OCI-LY3 (cell line): ENCODE results near the gene PAX2.

Experiments
- H2AFZ ChIP-seq: fragments of 200-600, 300-600 bp; shearing (Covaris generic); 2 replicates; pipeline ENCODE4 v1.6.0; 2014; ENCODE audit warnings: antibody characterized with exemption, low read depth, low read length
- H3K27ac ChIP-seq: fragments of 200-600, 300-600 bp; sonication (generic); 2 replicates; pipeline ENCODE4 v1.5.1; 2014; ENCODE audit warnings: mild to moderate bottlenecking, low read length, moderate library complexity, mixed read lengths
- H3K27me3 ChIP-seq: fragments of 200-600, 300-600 bp; sonication (generic); 2 replicates; pipeline ENCODE4 v1.6.1; 2014; ENCODE audit warnings: low read depth, low read length, mixed read lengths
- H3K36me3 ChIP-seq: fragments of 200-600, 300-600 bp; sonication (generic); replicated peaks from 2 replicates; pipeline ENCODE3; 2014; ENCODE audit warnings: low read depth, low read length, mixed read lengths
- H3K4me1 ChIP-seq: fragments of 300-600, 200-600 bp; sonication (generic); 2 replicates; pipeline ENCODE4 v1.6.1; 2014; ENCODE audit warnings: low read length, mixed read lengths
- H3K4me2 ChIP-seq: fragments of 200-600, 300-600 bp; sonication (generic); 2 replicates; pipeline ENCODE4 v1.6.1; 2014; ENCODE audit warnings: low read length, mixed read lengths
- H3K4me3 ChIP-seq: fragments of 300-600, 200-600 bp; sonication (generic); 2 replicates; pipeline ENCODE4 v1.5.1; 2014; ENCODE audit warnings: antibody characterized with exemption, mild to moderate bottlenecking, low read length, moderate library complexity
- H3K79me2 ChIP-seq: fragments of 300-600, 200-600 bp; shearing (Covaris generic); 2 replicates; pipeline ENCODE4 v1.6.1; 2014; ENCODE audit warnings: mild to moderate bottlenecking, low read length, mixed read lengths
- H3K9ac ChIP-seq: fragments of 300-600, 200-600 bp; shearing (Covaris generic); 2 replicates; pipeline ENCODE4 v1.6.0; 2014; ENCODE audit warnings: mild to moderate bottlenecking, low read length, moderate library complexity
- H3K9me3 ChIP-seq: fragments of 200-600, 300-600 bp; shearing (Covaris generic); 2 replicates; pipeline ENCODE4 v1.6.1; 2014; ENCODE audit warnings: low read length, mixed read lengths; ENCODE audit not compliant: insufficient read depth
- H4K20me1 ChIP-seq: fragments of 200-600, 300-600 bp; sonication (generic); 2 replicates; pipeline ENCODE4 v1.6.1; 2016; ENCODE audit warnings: low read length, mixed read lengths; ENCODE audit not compliant: insufficient read depth
- EZH2phosphoT487 ChIP-seq: fragments of 200-600 bp; shearing (Covaris generic); IDR thresholded peaks from 2 replicates; pipeline ENCODE4 v1.6.1; 2018; ENCODE audit warnings: antibody characterized with exemption, mixed run types, low read depth
- TF ChIP-seq, protein P1 (sequence below): fragments of 200-600, 300-600 bp; sonication (generic); IDR thresholded peaks from 2 replicates; pipeline ENCODE4 v1.5.1; 2014; ENCODE audit warnings: antibody characterized with exemption, low read length, low read depth

PAX2 gene

DNA sequence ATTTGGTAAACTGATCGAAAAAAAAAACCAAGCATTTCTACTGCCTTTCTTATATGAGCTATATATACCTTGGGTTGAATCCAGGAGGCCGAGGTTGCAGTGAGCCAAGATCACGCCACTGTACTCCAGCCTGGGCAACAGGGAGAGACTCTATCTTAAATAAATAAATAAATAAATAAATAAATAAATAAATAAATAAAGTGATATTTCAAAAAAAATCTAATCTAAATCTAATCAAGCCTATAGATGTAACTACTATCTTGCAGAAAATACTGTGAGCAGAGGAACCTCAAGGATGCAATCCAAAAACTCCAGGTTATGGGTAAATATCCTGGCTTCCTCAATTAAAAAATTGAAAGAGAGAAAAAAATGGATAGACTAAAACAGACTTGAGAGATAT lies 96.1 kb downstream of the PAX2 start:
- no peaks in the 10 kb centered on the region for H3K79me2 ChIP-seq
- no peak overlapping the region for H3K4me2 ChIP-seq
- no peaks in the 10 kb centered on the region for H3K4me1 ChIP-seq
- H3K27ac ChIP-seq, result no peak overlapping the region
- no peak overlapping the region for H2AFZ ChIP-seq
- H3K9me3 ChIP-seq, result no peaks in the 10 kb centered on the region
- H3K9ac ChIP-seq, result no peak overlapping the region
- no peaks in the 10 kb centered on the region for H4K20me1 ChIP-seq
- no peak for TF ChIP-seq EZH2phosphoT487
- no peaks in the 10 kb centered on the region for H3K36me3 ChIP-seq
- 0 out of 2 replicates have a peak, but pooled peaks cover 3% of the 10 kb centered on the region for H3K27me3 ChIP-seq
- H3K4me3 ChIP-seq, result no peak overlapping the region

DNA sequence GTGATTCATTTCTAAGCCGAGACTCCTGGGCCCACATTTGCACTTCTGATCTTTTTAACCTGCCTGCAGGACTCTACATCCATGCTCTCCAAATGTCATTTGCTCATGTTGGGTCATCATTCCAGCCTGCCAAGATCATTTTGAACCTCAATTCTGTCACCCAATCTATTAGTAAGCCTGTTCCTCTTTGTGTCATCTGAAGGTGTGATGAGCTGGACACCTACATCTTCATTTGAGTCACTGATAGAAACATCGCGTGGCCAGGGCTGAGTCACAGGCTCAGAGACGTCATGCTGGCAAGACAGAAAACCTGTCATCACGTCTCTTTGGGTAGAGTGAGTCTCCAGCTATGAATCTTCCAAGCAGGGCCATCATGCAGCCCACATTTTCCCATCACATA lies 102.1 kb downstream of the PAX2 start:
- Histone ChIP-seq H3K27me3 (0 out of 2 replicates have a peak, but pooled peaks cover 7% of the 10 kb centered on the region), H3K4me3 (no peak overlapping the region)

DNA sequence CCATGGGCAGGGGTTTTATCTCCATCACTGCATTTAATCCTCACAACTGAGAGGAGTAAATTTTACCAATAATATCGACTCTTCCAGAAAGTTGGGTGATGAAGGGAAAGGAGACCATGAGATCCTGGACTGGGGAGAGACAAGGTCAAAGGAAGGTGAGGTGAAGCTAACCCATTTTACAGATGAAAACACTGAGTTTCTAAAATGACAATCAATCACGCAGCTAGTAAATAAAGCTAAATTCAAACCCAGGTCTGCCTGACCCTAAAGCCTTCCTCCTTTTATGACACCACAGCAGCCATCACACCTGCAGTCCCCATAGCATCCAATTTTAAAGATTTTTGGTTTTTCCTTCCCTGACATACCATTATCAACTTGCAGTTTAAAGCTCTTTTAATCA lies 103.4 kb downstream of the PAX2 start:
- no peak overlapping the region for H2AFZ ChIP-seq
- no peak overlapping the region for H3K9ac ChIP-seq
- H3K4me1 ChIP-seq, result no peaks in the 10 kb centered on the region
- TF ChIP-seq, protein P1, sequence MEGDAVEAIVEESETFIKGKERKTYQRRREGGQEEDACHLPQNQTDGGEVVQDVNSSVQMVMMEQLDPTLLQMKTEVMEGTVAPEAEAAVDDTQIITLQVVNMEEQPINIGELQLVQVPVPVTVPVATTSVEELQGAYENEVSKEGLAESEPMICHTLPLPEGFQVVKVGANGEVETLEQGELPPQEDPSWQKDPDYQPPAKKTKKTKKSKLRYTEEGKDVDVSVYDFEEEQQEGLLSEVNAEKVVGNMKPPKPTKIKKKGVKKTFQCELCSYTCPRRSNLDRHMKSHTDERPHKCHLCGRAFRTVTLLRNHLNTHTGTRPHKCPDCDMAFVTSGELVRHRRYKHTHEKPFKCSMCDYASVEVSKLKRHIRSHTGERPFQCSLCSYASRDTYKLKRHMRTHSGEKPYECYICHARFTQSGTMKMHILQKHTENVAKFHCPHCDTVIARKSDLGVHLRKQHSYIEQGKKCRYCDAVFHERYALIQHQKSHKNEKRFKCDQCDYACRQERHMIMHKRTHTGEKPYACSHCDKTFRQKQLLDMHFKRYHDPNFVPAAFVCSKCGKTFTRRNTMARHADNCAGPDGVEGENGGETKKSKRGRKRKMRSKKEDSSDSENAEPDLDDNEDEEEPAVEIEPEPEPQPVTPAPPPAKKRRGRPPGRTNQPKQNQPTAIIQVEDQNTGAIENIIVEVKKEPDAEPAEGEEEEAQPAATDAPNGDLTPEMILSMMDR, result no peak
- TF ChIP-seq EZH2phosphoT487, result no peak
- no peaks in the 10 kb centered on the region for H3K79me2 ChIP-seq
- no peak overlapping the region for H3K27ac ChIP-seq
- H4K20me1 ChIP-seq, result no peaks in the 10 kb centered on the region
- no peaks in the 10 kb centered on the region for H3K9me3 ChIP-seq
- 0 out of 2 replicates have a peak, but pooled peaks cover 7% of the 10 kb centered on the region for H3K27me3 ChIP-seq
- no peak overlapping the region for H3K4me2 ChIP-seq
- H3K4me3 ChIP-seq, result no peak overlapping the region
- no peaks in the 10 kb centered on the region for H3K36me3 ChIP-seq

More for the DNA sequence above, 102.1 kb downstream of the PAX2 start:
- no peak overlapping the region for H2AFZ ChIP-seq
- no peaks in the 10 kb centered on the region for H3K36me3 ChIP-seq
- H3K9ac ChIP-seq, result no peak overlapping the region
- H3K27ac ChIP-seq, result no peak overlapping the region
- H3K4me2 ChIP-seq, result no peak overlapping the region
- H3K9me3 ChIP-seq, result no peaks in the 10 kb centered on the region
- no peaks in the 10 kb centered on the region for H3K79me2 ChIP-seq
- H3K4me1 ChIP-seq, result no peaks in the 10 kb centered on the region
- TF ChIP-seq, protein P1, result no peak
- no peak for TF ChIP-seq EZH2phosphoT487
- H4K20me1 ChIP-seq, result no peaks in the 10 kb centered on the region

DNA sequence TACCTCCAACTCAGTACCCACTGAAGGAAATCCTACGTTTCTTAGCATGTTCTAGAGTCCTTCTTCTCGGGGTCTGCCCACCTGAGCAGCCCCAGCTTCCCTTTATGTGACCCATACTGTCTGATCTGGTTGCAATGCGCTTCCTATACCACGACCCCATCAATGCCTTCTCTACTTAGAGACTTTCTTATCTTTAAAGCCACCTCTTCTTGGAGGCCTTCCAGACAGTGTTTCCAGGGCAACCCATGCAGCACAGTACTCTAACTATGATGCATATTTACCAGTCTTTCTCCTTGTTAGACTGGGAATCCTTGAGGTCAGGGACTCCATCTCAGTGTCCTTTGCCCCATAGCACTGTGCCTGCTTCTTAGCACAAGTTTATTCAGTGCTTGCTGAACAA lies 112.9 kb downstream of the PAX2 start:
- Histone ChIP-seq H3K4me3 (no peak overlapping the region), H3K27me3 (peaks cover 4% of the 10 kb centered on the region; the same call in 1 of the 2 replicates), H3K27ac (no peak overlapping the region), H3K79me2 (no peaks in the 10 kb centered on the region), H3K4me2 (no peak overlapping the region), H2AFZ (no peak overlapping the region), H3K9ac (no peak overlapping the region), H4K20me1 (no peaks in the 10 kb centered on the region), H3K9me3 (no peaks in the 10 kb centered on the region), H3K36me3 (no peaks in the 10 kb centered on the region), H3K4me1 (no peaks in the 10 kb centered on the region)
- TF ChIP-seq, protein P1, result no peak
- TF ChIP-seq EZH2phosphoT487, result no peak
